Esophagus muscularis mucosa (tissue), 4 donors: ENCODE results near the gene NPAS4. TPM values are rescaled to one million over a fixed set of nuclear protein-coding genes. Genes with fewer than 3 reads are reported as not detected.

Experiments used
- DNase-seq: peaks from one replicate; pipeline ENCODE4 v3.0.0-alpha.2; 2017; ENCODE audit errors: extremely low spot score
- H3K27ac ChIP-seq, 4 donors: fragments of 200-600 bp; sonication (generic); replicated peaks in 1 of 4; 1 replicate in 3 of 4; 2 replicates in 1 of 4; pipeline ENCODE4 v1.5.1; 2016 to 2019; ENCODE audit warnings: mild to moderate bottlenecking in 1 of 4
- H3K27me3 ChIP-seq, 4 donors: fragments of 200-600 bp; sonication (generic); one replicate each; pipeline versions ENCODE4 v1.5.1 to v1.6.0; 2016 to 2019
- H3K36me3 ChIP-seq, 4 donors: fragments of 200-600 bp; sonication (generic); one replicate each; pipeline ENCODE4 v1.5.1; 2016 to 2019
- H3K4me1 ChIP-seq, 4 donors: fragments of 200-600 bp; sonication (generic); one replicate each; pipeline ENCODE4 v1.5.1; 2016 to 2019
- H3K4me3 ChIP-seq, 4 donors: fragments of 200-600 bp; sonication (generic); 1 replicate in 2 of 4; 2 replicates in 2 of 4; pipeline ENCODE4 v1.5.1; 2016 to 2019; ENCODE audit warnings: mild to moderate bottlenecking in 4 of 4, moderate library complexity in 1 of 4
- H3K9me3 ChIP-seq, 4 donors: fragments of 200-600 bp; sonication (generic); 1 replicate in 3 of 4; 2 replicates in 1 of 4; pipeline ENCODE4 v1.5.1; 2016 to 2019
- EP300 ChIP-seq: sonication (generic); formaldehyde crosslinking; IDR thresholded peaks from one replicate; pipeline ENCODE4 v1.6.1; 2017; ENCODE audit warnings: antibody characterized with exemption
- POLR2A ChIP-seq: fragments of 450-650 bp; IDR thresholded peaks from one replicate; pipeline ENCODE4 v1.6.1; 2017; ENCODE audit warnings: antibody characterized with exemption, moderate library complexity, mild to moderate bottlenecking, low read depth
- POLR2AphosphoS5 ChIP-seq, 2 donors: sonication (generic); formaldehyde crosslinking; IDR thresholded peaks; one replicate each; pipeline ENCODE4 v1.6.1; 2017; ENCODE audit warnings: antibody characterized with exemption in 2 of 2
- WGBS: methylation state at CpG from one replicate; pipeline ENCODE4 v1.1.5; 2018; 5-methylcytosine and 5-hydroxymethylcytosine counted together
- intact Hi-C: fragments of 100-400 bp; cut with DNase I; formaldehyde crosslinking; loops from one replicate; pipeline ENCODE4 v1.15.1; 2023
- total RNA-seq, 4 donors: library from RNA; depleted of rRNA; stranded (reverse); fragments of >200 nt; gene quantifications; one replicate each; pipeline versions ENCODE4 v1.1.0 to v1.2.1, GENCODE V29; 2016
- TF ChIP-seq, protein P1 (sequence below), 3 experiments: fragments of 200-600 bp in 2 of 3; fragments of 450-650 bp in 1 of 3; sonication (generic) in 2 of 3; IDR thresholded peaks; one replicate each; pipeline ENCODE4 v1.5.1; 2017 to 2019; ENCODE audit warnings: antibody characterized with exemption in 3 of 3, mild to moderate bottlenecking in 2 of 3, moderate library complexity in 1 of 3

Gene NPAS4
- total RNA-seq, 4 donors from 2014 or later, result 1.2 to 2.9 (median 1.5) TPM

- Histone ChIP-seq H3K27me3 (peaks cover 0 to 3% (median 0%) of the 10 kb centered on the region in 4 donors), H3K4me1 (peaks cover 30 to 74% (median 70%) of the 10 kb centered on the region in 4 donors), H3K27ac (peak overlapping the region in 1 of 4 donors; percentile 34), H3K9me3 (no peaks in the 10 kb centered on the region), H3K4me3 (no peak overlapping the region), H3K36me3 (peaks cover 0 to 9% (median 0%) of the 10 kb centered on the region in 4 donors)
- WGBS, result 64% methylated on average over 2 of the region's 2 CpGs
- TF ChIP-seq POLR2A (no peak), EP300 (no peak), POLR2AphosphoS5 (IDR thresholded peaks at IDR 0.05) (no peak)
- TF ChIP-seq, protein P1, sequence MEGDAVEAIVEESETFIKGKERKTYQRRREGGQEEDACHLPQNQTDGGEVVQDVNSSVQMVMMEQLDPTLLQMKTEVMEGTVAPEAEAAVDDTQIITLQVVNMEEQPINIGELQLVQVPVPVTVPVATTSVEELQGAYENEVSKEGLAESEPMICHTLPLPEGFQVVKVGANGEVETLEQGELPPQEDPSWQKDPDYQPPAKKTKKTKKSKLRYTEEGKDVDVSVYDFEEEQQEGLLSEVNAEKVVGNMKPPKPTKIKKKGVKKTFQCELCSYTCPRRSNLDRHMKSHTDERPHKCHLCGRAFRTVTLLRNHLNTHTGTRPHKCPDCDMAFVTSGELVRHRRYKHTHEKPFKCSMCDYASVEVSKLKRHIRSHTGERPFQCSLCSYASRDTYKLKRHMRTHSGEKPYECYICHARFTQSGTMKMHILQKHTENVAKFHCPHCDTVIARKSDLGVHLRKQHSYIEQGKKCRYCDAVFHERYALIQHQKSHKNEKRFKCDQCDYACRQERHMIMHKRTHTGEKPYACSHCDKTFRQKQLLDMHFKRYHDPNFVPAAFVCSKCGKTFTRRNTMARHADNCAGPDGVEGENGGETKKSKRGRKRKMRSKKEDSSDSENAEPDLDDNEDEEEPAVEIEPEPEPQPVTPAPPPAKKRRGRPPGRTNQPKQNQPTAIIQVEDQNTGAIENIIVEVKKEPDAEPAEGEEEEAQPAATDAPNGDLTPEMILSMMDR (IDR thresholded peaks at IDR 0.05), result no peak
- DNase-seq, result no peak
- intact Hi-C loops, result no loop called here
These were observed 5.4 kb upstream of the NPAS4 start for GRCh38 chr11:66415423-66415822.

- Histone ChIP-seq H3K27me3 (peaks cover 0 to 3% (median 0%) of the 10 kb centered on the region in 4 donors), H3K27ac (peak overlapping the region in 1 of 4 donors; percentile 80), H3K9me3 (peaks cover 0 to 3% (median 0%) of the 10 kb centered on the region in 4 donors), H3K4me1 (peaks cover 41 to 69% (median 66%) of the 10 kb centered on the region in 4 donors), H3K4me3 (no peak overlapping the region), H3K36me3 (peaks cover 0 to 11% (median 0%) of the 10 kb centered on the region in 4 donors)
- intact Hi-C loops, result no loop called here
- WGBS, result 64% methylated on average over 11 of the region's 11 CpGs
- DNase-seq, result no peak
- TF ChIP-seq EP300 (no peak), POLR2AphosphoS5 (IDR thresholded peaks at IDR 0.05) (no peak)
These were observed 3.8 kb upstream of the NPAS4 start for GRCh38 chr11:66417000-66417399.

- peak overlapping the region; percentile 41 to 80 (median 66) for H3K27ac ChIP-seq
- no peak overlapping the region for H3K4me3 ChIP-seq
- no peak for DNase-seq
- peaks cover 41 to 55% (median 52%) of the 10 kb centered on the region in 4 donors for H3K4me1 ChIP-seq
- TF ChIP-seq EP300, result peak; percentile 58
- TF ChIP-seq, protein P1 (IDR thresholded peaks at IDR 0.05), result peak; percentile 47 to 68 (median 50)
- peak; percentile 84 to 89 for TF ChIP-seq POLR2AphosphoS5 (IDR thresholded peaks at IDR 0.05)
- TF ChIP-seq POLR2A, result no peak
- H3K9me3 ChIP-seq, result peaks cover 0 to 3% (median 0%) of the 10 kb centered on the region in 4 donors
- 12% methylated on average over 16 of the region's 16 CpGs for WGBS
- intact Hi-C loops, result no loop called here
- H3K36me3 ChIP-seq, result peaks cover 0 to 22% (median 6%) of the 10 kb centered on the region in 4 donors
- H3K27me3 ChIP-seq, result peaks cover 0 to 3% (median 0%) of the 10 kb centered on the region in 4 donors
These were observed 2.5 kb upstream of the NPAS4 start for GRCh38 chr11:66418168-66418985.

DNA sequence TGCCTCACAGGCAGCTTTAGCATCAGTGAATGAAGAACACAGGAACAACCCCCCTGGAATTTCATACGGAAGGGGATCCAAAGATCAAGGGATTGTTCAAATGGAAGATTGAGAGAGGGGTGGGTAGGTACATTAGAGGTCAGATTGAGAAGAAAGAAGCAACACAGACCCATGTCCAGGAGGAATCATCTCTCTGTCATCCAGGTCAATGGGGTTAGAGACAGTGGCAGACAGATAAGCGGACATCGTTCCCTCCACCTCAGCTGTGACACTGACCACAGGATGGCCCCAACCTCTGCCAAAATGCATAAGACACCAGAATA is 1.9 kb upstream of the NPAS4 start:
- peaks cover 0 to 3% (median 0%) of the 10 kb centered on the region in 4 donors for H3K9me3 ChIP-seq
- H3K4me1 ChIP-seq, result peaks cover 41 to 50% (median 46%) of the 10 kb centered on the region in 4 donors
- peak overlapping the region in 1 of 4 donors; percentile 80 for H3K27ac ChIP-seq
- no peak overlapping the region for H3K4me3 ChIP-seq
- H3K27me3 ChIP-seq, result no peaks in the 10 kb centered on the region
- intact Hi-C loops, result no loop called here
- DNase-seq, result no peak
- TF ChIP-seq POLR2AphosphoS5 (IDR thresholded peaks at IDR 0.05), result no peak
- no peak for TF ChIP-seq EP300
- TF ChIP-seq, protein P1 (IDR thresholded peaks at IDR 0.05), result no peak
- no peak for TF ChIP-seq POLR2A
- 54% methylated on average over 3 of the region's 3 CpGs for WGBS
- H3K36me3 ChIP-seq, result peaks cover 0 to 25% (median 10%) of the 10 kb centered on the region in 4 donors

GRCh38 chr11:66419825-66420224 is 1.0 kb upstream of the NPAS4 start:
- no peak overlapping the region for H3K4me3 ChIP-seq
- peak overlapping the region in 2 of 4 donors; percentile 3 to 46 for H3K27ac ChIP-seq
- H3K36me3 ChIP-seq, result peaks cover 0 to 34% (median 18%) of the 10 kb centered on the region in 4 donors
- intact Hi-C loops, result no loop called here
- peaks cover 0 to 3% (median 0%) of the 10 kb centered on the region in 4 donors for H3K9me3 ChIP-seq
- no peak for DNase-seq
- WGBS, result 3% methylated on average over 15 of the region's 30 CpGs
- TF ChIP-seq POLR2A (no peak), POLR2AphosphoS5 (IDR thresholded peaks at IDR 0.05) (no peak), EP300 (no peak)
- TF ChIP-seq, protein P1 (IDR thresholded peaks at IDR 0.05), result no peak
- H3K27me3 ChIP-seq, result no peaks in the 10 kb centered on the region
- peaks cover 37 to 44% (median 40%) of the 10 kb centered on the region in 4 donors for H3K4me1 ChIP-seq
